KOPT-K1 (cell line): ENCODE data around the gene TMEM109.

ENCODE experiments used
- H3K27ac ChIP-seq: fragments of 200-600 bp; sonication (generic); 2 replicates; pipeline ENCODE4 v1.5.1; 2016; ENCODE audit warnings: antibody characterized with exemption, mild to moderate bottlenecking, low read depth, low read length; ENCODE audit not compliant: poor library complexity, severe bottlenecking
- H3K36me3 ChIP-seq: fragments of 200-600 bp; sonication (generic); 2 replicates; pipeline ENCODE4 v1.5.1; 2017; ENCODE audit warnings: antibody characterized with exemption, mild to moderate bottlenecking, low read length, moderate library complexity; ENCODE audit not compliant: insufficient read depth
- H3K9me3 ChIP-seq: fragments of 200-600 bp; sonication (generic); 2 replicates; pipeline ENCODE4 v1.5.1; 2017; ENCODE audit warnings: antibody characterized with exemption, low read length, mild to moderate bottlenecking; ENCODE audit not compliant: insufficient read depth, poor library complexity, severe bottlenecking

Gene TMEM109

GRCh38 chr11:60948250-60948649 lies 34.3 kb downstream of the TMEM109 start:
- H3K27ac ChIP-seq: no peak overlapping the region
- no peaks in the 10 kb centered on the region for H3K36me3 ChIP-seq
- no peaks in the 10 kb centered on the region for H3K9me3 ChIP-seq

GRCh38 chr11:60950024-60950423 lies 36.1 kb downstream of the TMEM109 start:
- Histone ChIP-seq H3K27ac (no peak overlapping the region), H3K9me3 (no peaks in the 10 kb centered on the region), H3K36me3 (no peaks in the 10 kb centered on the region)

DNA sequence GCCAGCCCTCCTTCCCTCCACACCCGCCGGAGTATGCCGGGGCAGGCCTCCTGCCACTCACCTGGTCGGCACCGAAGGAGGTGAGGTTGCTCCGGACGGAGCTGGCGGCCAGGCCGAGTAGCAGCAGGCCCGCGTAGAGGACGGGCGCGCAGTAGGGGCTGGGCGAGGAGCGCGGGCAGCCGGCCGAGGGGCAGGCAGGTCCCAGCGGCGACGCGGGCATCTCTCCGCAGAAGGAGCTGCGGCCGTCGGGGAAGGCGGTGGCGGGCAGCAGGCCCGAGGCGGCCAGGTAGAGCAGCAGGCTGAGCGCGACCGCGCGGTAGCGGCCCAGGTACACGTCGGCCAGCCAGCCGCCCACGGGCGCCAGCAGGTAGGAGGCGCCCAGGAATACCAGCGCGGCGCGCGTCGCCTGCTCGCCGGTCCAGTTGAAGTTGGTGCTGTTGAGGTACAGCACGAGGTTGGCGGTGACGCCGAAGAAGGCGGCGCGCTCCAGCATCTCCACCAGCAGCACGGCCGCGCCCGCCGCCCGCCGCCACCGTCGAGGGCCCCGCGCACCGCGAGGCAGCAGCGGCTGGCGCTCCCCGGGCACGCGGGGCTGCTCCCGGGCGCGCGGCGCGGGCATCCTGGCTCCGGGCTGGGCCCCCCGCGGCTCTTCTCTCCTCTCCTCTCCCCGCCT lies 37.1 kb downstream of the TMEM109 start:
- H3K36me3 ChIP-seq: no peaks in the 10 kb centered on the region
- H3K27ac ChIP-seq: no peak overlapping the region
- no peaks in the 10 kb centered on the region for H3K9me3 ChIP-seq

DNA sequence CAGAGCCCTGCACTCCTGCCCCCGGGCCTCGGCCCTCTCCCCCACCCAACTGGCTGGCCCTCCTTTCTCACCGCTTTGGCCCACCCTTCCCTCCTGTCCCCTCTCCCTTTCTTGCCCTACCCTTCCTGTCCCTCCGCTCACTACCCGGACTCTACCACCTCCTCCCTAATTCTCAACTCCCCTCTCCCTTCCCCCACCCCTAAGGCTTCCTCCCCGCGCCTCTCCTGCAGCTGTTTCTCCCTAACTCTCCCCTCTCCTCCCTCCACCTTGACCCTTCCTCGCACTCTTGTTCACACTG lies 37.6 kb downstream of the TMEM109 start:
- Histone ChIP-seq H3K36me3 (no peaks in the 10 kb centered on the region), H3K9me3 (no peaks in the 10 kb centered on the region), H3K27ac (no peak overlapping the region)

DNA sequence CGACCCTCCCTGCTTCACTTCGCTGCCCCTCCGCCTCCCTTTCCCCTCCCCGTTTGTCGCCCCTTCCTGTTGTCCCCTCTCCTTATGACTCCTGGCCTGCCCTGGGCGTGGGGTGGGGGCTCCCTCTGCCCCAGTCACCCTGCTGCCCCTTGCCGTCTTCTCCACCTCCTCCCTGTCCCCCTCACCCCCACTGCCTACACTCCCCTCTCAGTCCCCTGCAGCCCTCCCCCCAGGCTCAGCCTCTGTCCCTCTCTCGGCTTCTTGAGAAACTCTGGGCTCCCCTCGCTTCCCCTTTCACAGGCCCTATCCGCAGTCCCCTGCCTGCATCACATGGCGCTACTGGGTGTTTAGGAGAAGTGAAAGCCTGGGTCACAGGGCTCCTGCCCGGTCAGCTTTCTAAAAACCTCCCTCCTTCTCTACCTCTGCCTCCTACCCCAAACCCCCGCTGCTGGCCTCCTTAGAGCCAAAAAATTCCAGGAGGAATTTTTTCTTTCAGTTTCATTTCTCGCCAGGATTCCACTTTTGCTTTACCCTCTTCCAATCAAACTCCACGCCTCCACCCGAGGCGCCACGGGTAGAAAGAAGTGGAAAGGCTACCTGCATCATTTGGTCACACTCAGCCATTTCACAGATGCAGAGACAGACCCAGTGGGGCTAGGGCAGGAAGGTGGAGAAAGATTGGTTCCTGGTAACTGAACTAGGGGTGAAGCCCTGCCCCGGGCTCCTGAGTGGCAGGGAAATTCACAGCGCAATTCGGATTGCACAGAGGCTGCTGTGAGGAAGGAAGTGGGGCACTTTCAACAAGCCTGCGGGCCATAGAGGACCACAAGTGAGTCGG lies 38.2 kb downstream of the TMEM109 start, which contains the start of gene SLC15A3:
Gene SLC15A3, minus strand, starts transcription at position 273 of the 838 bp plus-strand sequence. CDS start 625 bp downstream, outside the sequence.
- H3K9me3 ChIP-seq: no peaks in the 10 kb centered on the region
- H3K36me3 ChIP-seq: no peaks in the 10 kb centered on the region
- H3K27ac ChIP-seq: no peak within 1 kb of the TSS

GRCh38 chr11:60952742-60953170 lies 38.8 kb downstream of the TMEM109 start:
- Histone ChIP-seq H3K9me3 (no peaks in the 10 kb centered on the region), H3K27ac (no peak overlapping the region), H3K36me3 (no peaks in the 10 kb centered on the region)

GRCh38 chr11:60953781-60954180 lies 39.8 kb downstream of the TMEM109 start:
- Histone ChIP-seq H3K9me3 (no peaks in the 10 kb centered on the region), H3K36me3 (no peaks in the 10 kb centered on the region), H3K27ac (no peak overlapping the region)

DNA sequence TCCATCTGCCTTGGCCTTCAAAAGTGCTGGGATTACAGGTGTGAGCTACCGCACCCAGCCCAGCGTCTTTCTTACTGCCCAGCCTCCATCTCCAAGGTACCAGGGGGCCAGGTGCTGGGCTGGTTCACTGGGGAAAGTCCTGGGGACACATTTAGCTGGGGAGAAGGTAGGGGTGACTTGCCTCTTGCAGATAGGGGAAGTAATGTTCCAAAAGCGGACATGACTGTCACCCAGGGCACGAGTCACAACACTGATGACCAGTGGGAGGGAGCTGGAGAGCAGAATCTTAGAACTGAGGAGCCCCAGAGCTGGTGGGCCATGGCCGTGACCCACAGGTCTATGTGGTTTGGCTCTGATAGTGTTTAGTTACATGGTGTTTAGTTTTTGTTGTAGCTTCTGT lies 40.5 kb downstream of the TMEM109 start:
- Histone ChIP-seq H3K27ac (no peak overlapping the region), H3K9me3 (no peaks in the 10 kb centered on the region), H3K36me3 (no peaks in the 10 kb centered on the region)

- H3K27ac ChIP-seq: no peak overlapping the region
- no peaks in the 10 kb centered on the region for H3K9me3 ChIP-seq
- H3K36me3 ChIP-seq: no peaks in the 10 kb centered on the region
Observed at GRCh38 chr11:60955571-60955970, 41.6 kb downstream of the TMEM109 start.

DNA sequence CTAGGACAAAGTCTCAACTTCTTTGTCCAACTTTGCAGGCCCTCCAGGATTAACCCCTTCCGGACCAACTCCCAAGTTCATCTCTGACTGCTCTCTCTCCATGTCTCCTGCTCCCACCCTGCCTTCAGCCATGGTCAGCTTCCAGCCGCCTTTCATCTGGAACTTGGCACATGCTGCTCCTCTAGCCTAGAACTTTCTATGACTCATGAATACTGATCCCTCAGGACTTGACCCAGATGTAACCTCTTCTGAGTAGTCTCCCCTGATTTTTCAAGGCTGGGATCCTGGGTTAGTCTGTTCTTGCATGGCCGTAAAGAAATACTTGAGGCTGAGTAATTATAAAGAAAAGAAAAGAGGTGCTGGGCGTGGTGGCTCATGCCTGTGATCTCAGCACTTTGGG lies 43.2 kb downstream of the TMEM109 start:
- Histone ChIP-seq H3K36me3 (no peaks in the 10 kb centered on the region), H3K9me3 (no peaks in the 10 kb centered on the region), H3K27ac (no peak overlapping the region)

DNA sequence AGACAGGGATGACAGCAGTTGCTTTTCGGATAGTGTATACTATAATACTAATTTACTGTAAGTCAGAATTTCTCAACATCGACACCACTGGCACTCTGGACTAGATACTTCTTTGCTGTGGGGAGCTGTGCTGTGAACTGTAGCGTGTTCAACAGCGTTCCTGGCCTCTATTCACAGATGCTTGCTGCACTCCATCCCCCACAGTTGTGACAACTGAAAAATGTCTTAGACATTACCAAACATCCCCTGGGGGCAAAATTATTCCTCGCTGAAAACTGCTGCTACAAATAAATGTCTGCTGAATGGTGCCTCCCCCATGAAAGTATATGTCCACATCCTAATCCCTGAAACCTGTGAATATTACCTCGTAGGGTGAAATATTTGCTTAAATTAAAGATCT lies 45.5 kb downstream of the TMEM109 start:
- Histone ChIP-seq H3K27ac (no peak overlapping the region), H3K36me3 (no peaks in the 10 kb centered on the region), H3K9me3 (no peaks in the 10 kb centered on the region)

DNA sequence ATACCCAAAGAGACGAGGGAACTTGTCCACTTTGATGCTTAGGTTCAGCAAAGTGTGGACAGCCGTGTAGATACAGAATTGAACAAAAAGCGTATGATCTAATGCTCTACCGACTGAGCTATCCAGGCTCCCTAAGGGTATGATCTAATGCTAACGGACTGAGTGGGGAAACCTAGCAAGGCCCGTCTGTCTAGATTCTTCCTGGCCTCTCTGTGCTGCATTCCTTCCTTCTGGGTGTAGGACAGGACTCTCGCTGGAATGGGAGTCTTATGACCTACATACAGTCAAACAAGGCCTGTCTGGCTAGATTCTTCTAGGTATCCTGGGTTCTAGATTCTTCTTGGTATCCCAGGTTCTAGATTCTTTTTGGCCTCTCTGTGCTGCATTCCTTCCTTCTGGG lies 46.4 kb downstream of the TMEM109 start:
- Histone ChIP-seq H3K9me3 (no peaks in the 10 kb centered on the region), H3K36me3 (no peaks in the 10 kb centered on the region), H3K27ac (no peak overlapping the region)

GRCh38 chr11:60964801-60965200 lies 50.8 kb downstream of the TMEM109 start:
- Histone ChIP-seq H3K36me3 (no peaks in the 10 kb centered on the region), H3K9me3 (peaks cover 5% of the 10 kb centered on the region), H3K27ac (no peak overlapping the region)

- H3K36me3 ChIP-seq: no peaks in the 10 kb centered on the region
- no peak overlapping the region for H3K27ac ChIP-seq
- peaks cover 5% of the 10 kb centered on the region for H3K9me3 ChIP-seq
Observed at GRCh38 chr11:60966890-60967289, 52.9 kb downstream of the TMEM109 start.

DNA sequence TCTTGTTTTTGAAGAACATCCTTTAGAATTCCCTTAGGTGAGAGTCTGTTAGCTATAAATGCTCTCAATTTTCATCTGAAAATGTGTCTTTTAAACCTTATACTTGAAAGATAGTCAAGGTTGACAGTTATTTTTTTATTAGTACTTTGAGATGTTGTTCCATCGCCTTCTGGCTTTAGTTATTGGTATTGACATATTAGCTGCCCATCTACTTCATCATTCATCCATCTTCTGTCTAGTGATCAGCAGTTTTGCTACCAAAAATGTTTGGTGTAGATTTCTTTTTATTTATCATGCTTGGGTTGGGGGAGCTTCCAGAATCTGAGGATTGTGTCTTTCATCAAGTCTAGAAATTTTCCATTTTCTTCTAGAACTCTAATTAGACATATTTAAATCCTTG lies 54.3 kb downstream of the TMEM109 start:
- H3K27ac ChIP-seq: no peak overlapping the region
- no peaks in the 10 kb centered on the region for H3K36me3 ChIP-seq
- H3K9me3 ChIP-seq: peaks cover 5% of the 10 kb centered on the region

- Histone ChIP-seq H3K9me3 (peaks cover 5% of the 10 kb centered on the region), H3K36me3 (no peaks in the 10 kb centered on the region), H3K27ac (peak overlapping the region; percentile 92)
Observed at GRCh38 chr11:60970369-60970774, 56.4 kb downstream of the TMEM109 start.
